Measurements from ENCODE around the gene CTNNB1. TPM values are rescaled to one million over a fixed set of nuclear protein-coding genes. Genes with fewer than 3 reads are reported as not detected.

Gene CTNNB1
- total and polyA plus RNA-seq, 8 donors: 65.7 to 658 (median 203) TPM

- H3K9me3 ChIP-seq: no peaks in the 10 kb centered on the region
- no peak overlapping the region for H3K27ac ChIP-seq
- no peak for DNase-seq
- H3K27me3 ChIP-seq: no peaks in the 10 kb centered on the region
- TF ChIP-seq POLR2AphosphoS5 (IDR thresholded peaks at IDR 0.05) (no peak), CTCF (IDR thresholded peaks at IDR 0.05) (no peak), EP300 (IDR thresholded peaks at IDR 0.05) (no peak), POLR2A (IDR thresholded peaks at IDR 0.05) (no peak)
- intact Hi-C loops (cut with DNase I; ENCODE audit: low total_unique reads): no loop called here
- no peaks in the 10 kb centered on the region for H3K4me1 ChIP-seq
- H3K36me3 ChIP-seq: no peaks in the 10 kb centered on the region
- H3K4me3 ChIP-seq: no peak overlapping the region
- 89 to 100% (median 100%) methylated on average over 1 of the region's 1 CpG for WGBS, 5 donors
Measured at GRCh38 chr3:41251593-41251992, 52.3 kb downstream of the CTNNB1 start.

- Histone ChIP-seq H3K27ac (no peak overlapping the region), H3K4me1 (no peaks in the 10 kb centered on the region), H3K27me3 (no peaks in the 10 kb centered on the region), H3K36me3 (no peaks in the 10 kb centered on the region), H3K4me3 (no peak overlapping the region), H3K9me3 (no peaks in the 10 kb centered on the region)
- WGBS, 5 donors: 81 to 89% (median 89%) methylated on average over 4 of the region's 4 CpGs
- no peak for DNase-seq
- intact Hi-C loops (cut with DNase I; ENCODE audit: low total_unique reads): no loop called here
- no peak for TF ChIP-seq POLR2A (IDR thresholded peaks at IDR 0.05)
- no peak for TF ChIP-seq POLR2AphosphoS5 (IDR thresholded peaks at IDR 0.05)
- no peak for TF ChIP-seq EP300 (IDR thresholded peaks at IDR 0.05)
- TF ChIP-seq CTCF (IDR thresholded peaks at IDR 0.05): no peak
Measured at GRCh38 chr3:41258239-41258800, 59.0 kb downstream of the CTNNB1 start.

- 72 to 88% (median 81%) methylated on average over 1 of the region's 1 CpG for WGBS, 5 donors
- H3K9me3 ChIP-seq: no peaks in the 10 kb centered on the region
- H3K36me3 ChIP-seq: no peaks in the 10 kb centered on the region
- H3K27ac ChIP-seq: no peak overlapping the region
- no peaks in the 10 kb centered on the region for H3K4me1 ChIP-seq
- H3K4me3 ChIP-seq: no peak overlapping the region
- H3K27me3 ChIP-seq: no peaks in the 10 kb centered on the region
- intact Hi-C loops (cut with DNase I; ENCODE audit: low total_unique reads): no loop called here
- no peak for DNase-seq
- TF ChIP-seq CTCF (IDR thresholded peaks at IDR 0.05): no peak
- no peak for TF ChIP-seq POLR2AphosphoS5 (IDR thresholded peaks at IDR 0.05)
- TF ChIP-seq EP300 (IDR thresholded peaks at IDR 0.05): no peak
- no peak for TF ChIP-seq POLR2A (IDR thresholded peaks at IDR 0.05)
Measured at GRCh38 chr3:41259449-41260062, 60.3 kb downstream of the CTNNB1 start.

- Histone ChIP-seq H3K27ac (no peak overlapping the region), H3K4me1 (no peaks in the 10 kb centered on the region), H3K36me3 (no peaks in the 10 kb centered on the region), H3K9me3 (no peaks in the 10 kb centered on the region), H3K27me3 (no peaks in the 10 kb centered on the region), H3K4me3 (no peak overlapping the region)
- intact Hi-C loops (cut with DNase I; ENCODE audit: low total_unique reads): no loop called here
- WGBS, 5 donors: 91 to 98% (median 93%) methylated on average over 3 of the region's 3 CpGs
- TF ChIP-seq POLR2AphosphoS5 (IDR thresholded peaks at IDR 0.05) (no peak), CTCF (IDR thresholded peaks at IDR 0.05) (no peak), EP300 (IDR thresholded peaks at IDR 0.05) (no peak), POLR2A (IDR thresholded peaks at IDR 0.05) (no peak)
- DNase-seq: no peak
Measured at GRCh38 chr3:41260063-41260450, 60.8 kb downstream of the CTNNB1 start.
